ENCODE results near the gene AFF3.
"Not testable (repeated sequence)": the region's sequence is repeated elsewhere in the genome, so short reads cannot be mapped to it uniquely, and the experiment has no call there.

- TF ChIP-seq ZFP30 (CRISPR knock-in tag; IDR thresholded peaks at IDR 0.05); CREB5 (CRISPR knock-in tag; IDR thresholded peaks at IDR 0.05; ENCODE audit: low read depth); ESRRG (CRISPR knock-in tag; IDR thresholded peaks at IDR 0.05); TSHZ2 (CRISPR knock-in tag; IDR thresholded peaks at IDR 0.05); PATZ1 (CRISPR knock-in tag; IDR thresholded peaks at IDR 0.05; ENCODE audit: borderline replicate concordance); CSRNP3 (CRISPR knock-in tag; IDR thresholded peaks at IDR 0.05); PPARA (CRISPR knock-in tag; IDR thresholded peaks at IDR 0.05; ENCODE audit: borderline replicate concordance); RARB (CRISPR knock-in tag; IDR thresholded peaks at IDR 0.05); CSDC2 (CRISPR knock-in tag; IDR thresholded peaks at IDR 0.05); OSR1 (CRISPR knock-in tag; IDR thresholded peaks at IDR 0.05); ZNF8 (CRISPR knock-in tag; IDR thresholded peaks at IDR 0.05); ZNF70 (CRISPR knock-in tag; IDR thresholded peaks at IDR 0.05); ARNTL (CRISPR knock-in tag; IDR thresholded peaks at IDR 0.05; ENCODE audit: borderline replicate concordance, low read depth): not testable (repeated sequence)
Observed at GRCh38 chr2:100095845-100096244, 46.5 kb downstream of the AFF3 start.

Data from SK-N-SH treated with all-trans-retinoic acid at 6 μM for 48 hours (cell line).